ENCODE data around the gene GNAT1. TPM values are rescaled to one million over a fixed set of nuclear protein-coding genes. Genes with fewer than 3 reads are reported as not detected.

Gene GNAT1
- total and polyA plus RNA-seq, 2 of the 13 experiments (the other 11 are each of a cell fraction or from before 2014, with no cell fraction given): 0.15 TPM; not detected in 1

- TF ChIP-seq POGK (CRISPR knock-in tag; conservative IDR thresholded peaks at IDR 0.05): peak; percentile 94
- TF ChIP-seq SMAD3 (CRISPR knock-in tag; IDR thresholded peaks at IDR 0.05): peak; percentile 94
- no peak for TF ChIP-seq ZNF101 (CRISPR knock-in tag; IDR thresholded peaks at IDR 0.05; ENCODE audit: borderline replicate concordance, low read depth)
- TF ChIP-seq KLF11 (CRISPR knock-in tag; IDR thresholded peaks at IDR 0.05): 0 out of 2 replicates have a peak, but pooled peaks have one; percentile 58
- TF ChIP-seq HOMEZ (CRISPR knock-in tag; IDR thresholded peaks at IDR 0.05; ENCODE audit: low read depth): no peak; the same call in 1 of the 2 replicates
- TF ChIP-seq ZNF614 (CRISPR knock-in tag; IDR thresholded peaks at IDR 0.05; ENCODE audit: borderline replicate concordance): peak; percentile 98
- TF ChIP-seq ZNF263 (CRISPR knock-in tag; IDR thresholded peaks at IDR 0.05): peak; percentile 45; the same call in 1 of the 2 replicates
- TF ChIP-seq ZNF816 (CRISPR knock-in tag; IDR thresholded peaks at IDR 0.05; ENCODE audit: borderline replicate concordance): peak; percentile 53; the same call in 1 of the 2 replicates
- no peak for TF ChIP-seq NFE2L2 (IDR thresholded peaks at IDR 0.05; ENCODE audit: low read length)
- TF ChIP-seq PHF8 (CRISPR knock-in tag; IDR thresholded peaks at IDR 0.05): peak; percentile 67
- peak; percentile 99 for TF ChIP-seq ZNF788 (CRISPR knock-in tag; IDR thresholded peaks at IDR 0.05; ENCODE audit: borderline replicate concordance)
- no peak for TF ChIP-seq SP140L (CRISPR knock-in tag; IDR thresholded peaks at IDR 0.05; ENCODE audit: borderline replicate concordance)
- TF ChIP-seq DNMT3B (CRISPR knock-in tag; conservative IDR thresholded peaks at IDR 0.05): no peak
- TF ChIP-seq ARNTL (CRISPR knock-in tag; IDR thresholded peaks at IDR 0.05): peak; percentile 96
- peak; percentile 97 for TF ChIP-seq ZNF772 (CRISPR knock-in tag; IDR thresholded peaks at IDR 0.05)
- no peak for TF ChIP-seq ZNF780A (CRISPR knock-in tag; IDR thresholded peaks at IDR 0.05)
- no peak for TF ChIP-seq PAWR (CRISPR knock-in tag; IDR thresholded peaks at IDR 0.05; ENCODE audit: borderline replicate concordance)
- TF ChIP-seq SPEN (CRISPR knock-in tag; IDR thresholded peaks at IDR 0.05; ENCODE audit: low read depth): peak; percentile 96
- TF ChIP-seq MIER2 (CRISPR knock-in tag; IDR thresholded peaks at IDR 0.05): peak; percentile 86
- TF ChIP-seq ZNF205 (CRISPR knock-in tag; IDR thresholded peaks at IDR 0.05): peak; percentile 91
- TF ChIP-seq HDAC6 (IDR thresholded peaks at IDR 0.05; ENCODE audit: low read depth, low read length): no peak
- peak; percentile 80; the same call in 1 of the 2 replicates for TF ChIP-seq PCBP1 (IDR thresholded peaks at IDR 0.05; ENCODE audit: borderline replicate concordance, low read depth, low read length)
- no peak for TF ChIP-seq TIGD3 (CRISPR knock-in tag; IDR thresholded peaks at IDR 0.05; ENCODE audit: borderline replicate concordance)
- peak; percentile 12; the same call in 1 of the 2 replicates for TF ChIP-seq ZBTB49 (CRISPR knock-in tag; IDR thresholded peaks at IDR 0.05; ENCODE audit: borderline replicate concordance)
Observed at GRCh38 chr3:50171540-50172301, 19.7 kb upstream of the GNAT1 start (continued).

Measured in HepG2 (cell line).